WTC11 (cell line): Measurements from ENCODE around the gene NEK8.

Experiments used
- ELF4 ChIP-seq: sonication (generic); formaldehyde crosslinking; IDR thresholded peaks from 2 replicates; pipeline ENCODE4 v1.8.1; 2022; ENCODE audit warnings: low read depth, mild to moderate bottlenecking, moderate library complexity, missing genetic modification reagents
- NFYB ChIP-seq: sonication (generic); formaldehyde crosslinking; conservative IDR thresholded peaks from 2 replicates; pipeline ENCODE4 v1.8.0; 2022; ENCODE audit warnings: low read depth, missing genetic modification reagents
- TEAD4 ChIP-seq: sonication (generic); formaldehyde crosslinking; IDR thresholded peaks from 2 replicates; pipeline ENCODE4 v1.8.0; 2022; ENCODE audit warnings: mild to moderate bottlenecking, missing genetic modification reagents
- TF ChIP-seq, protein P1 (sequence below): fragments of 200-600 bp; IDR thresholded peaks from 2 replicates; pipeline ENCODE4 v1.8.0; 2022; ENCODE audit warnings: antibody characterized with exemption
- TF ChIP-seq, protein P2 (sequence below): sonication (generic); formaldehyde crosslinking; IDR thresholded peaks from 2 replicates; pipeline ENCODE4 v1.8.0; 2022; ENCODE audit warnings: mild to moderate bottlenecking, missing genetic modification reagents

DNA sequence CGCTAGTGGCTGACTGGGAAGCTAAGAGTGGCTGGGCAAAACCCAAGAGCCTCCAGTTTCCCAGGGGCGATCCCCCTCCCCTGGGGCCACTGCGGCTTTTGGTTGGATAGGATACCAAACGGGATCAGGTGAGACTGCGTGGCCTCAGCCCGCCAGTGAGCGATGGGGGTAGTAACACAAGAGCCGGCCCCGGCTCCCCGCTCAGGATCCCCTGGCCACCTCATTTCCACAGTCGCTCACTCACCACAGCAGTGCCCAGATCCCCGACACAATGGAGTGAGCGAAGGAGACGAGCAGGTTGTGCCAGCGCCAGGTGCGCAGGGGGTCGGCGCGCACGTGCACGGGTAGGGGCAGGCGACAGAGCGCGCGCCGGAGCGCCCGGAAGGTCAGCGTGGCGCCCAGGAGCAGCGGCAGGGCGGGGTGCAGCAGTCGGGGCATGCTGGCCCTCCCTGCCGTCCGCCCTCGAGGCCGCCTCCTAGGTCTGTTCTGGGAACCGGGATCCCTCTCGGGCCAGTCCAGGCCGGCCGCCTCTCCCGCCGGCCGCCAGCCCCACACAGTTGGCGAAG lies 2.8 kb upstream of the NEK8 start:
- TF ChIP-seq, protein P1, sequence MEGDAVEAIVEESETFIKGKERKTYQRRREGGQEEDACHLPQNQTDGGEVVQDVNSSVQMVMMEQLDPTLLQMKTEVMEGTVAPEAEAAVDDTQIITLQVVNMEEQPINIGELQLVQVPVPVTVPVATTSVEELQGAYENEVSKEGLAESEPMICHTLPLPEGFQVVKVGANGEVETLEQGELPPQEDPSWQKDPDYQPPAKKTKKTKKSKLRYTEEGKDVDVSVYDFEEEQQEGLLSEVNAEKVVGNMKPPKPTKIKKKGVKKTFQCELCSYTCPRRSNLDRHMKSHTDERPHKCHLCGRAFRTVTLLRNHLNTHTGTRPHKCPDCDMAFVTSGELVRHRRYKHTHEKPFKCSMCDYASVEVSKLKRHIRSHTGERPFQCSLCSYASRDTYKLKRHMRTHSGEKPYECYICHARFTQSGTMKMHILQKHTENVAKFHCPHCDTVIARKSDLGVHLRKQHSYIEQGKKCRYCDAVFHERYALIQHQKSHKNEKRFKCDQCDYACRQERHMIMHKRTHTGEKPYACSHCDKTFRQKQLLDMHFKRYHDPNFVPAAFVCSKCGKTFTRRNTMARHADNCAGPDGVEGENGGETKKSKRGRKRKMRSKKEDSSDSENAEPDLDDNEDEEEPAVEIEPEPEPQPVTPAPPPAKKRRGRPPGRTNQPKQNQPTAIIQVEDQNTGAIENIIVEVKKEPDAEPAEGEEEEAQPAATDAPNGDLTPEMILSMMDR: no peak
- TF ChIP-seq, protein P2, sequence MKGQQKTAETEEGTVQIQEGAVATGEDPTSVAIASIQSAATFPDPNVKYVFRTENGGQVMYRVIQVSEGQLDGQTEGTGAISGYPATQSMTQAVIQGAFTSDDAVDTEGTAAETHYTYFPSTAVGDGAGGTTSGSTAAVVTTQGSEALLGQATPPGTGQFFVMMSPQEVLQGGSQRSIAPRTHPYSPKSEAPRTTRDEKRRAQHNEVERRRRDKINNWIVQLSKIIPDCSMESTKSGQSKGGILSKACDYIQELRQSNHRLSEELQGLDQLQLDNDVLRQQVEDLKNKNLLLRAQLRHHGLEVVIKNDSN (CRISPR knock-in tag): peak; percentile 52
- TF ChIP-seq NFYB (CRISPR knock-in tag): no peak; the same call in 1 of the 2 replicates
- no peak for TF ChIP-seq ELF4
- no peak for TF ChIP-seq TEAD4 (CRISPR knock-in tag)
